HK-2 (cell line): ENCODE data around the gene SRRM4.

Experiments used
- DNase-seq: peaks from one replicate; pipeline ENCODE4 v3.0.0-alpha.2; 2018; ENCODE audit not compliant: unreplicated experiment

SRRM4 gene

DNA sequence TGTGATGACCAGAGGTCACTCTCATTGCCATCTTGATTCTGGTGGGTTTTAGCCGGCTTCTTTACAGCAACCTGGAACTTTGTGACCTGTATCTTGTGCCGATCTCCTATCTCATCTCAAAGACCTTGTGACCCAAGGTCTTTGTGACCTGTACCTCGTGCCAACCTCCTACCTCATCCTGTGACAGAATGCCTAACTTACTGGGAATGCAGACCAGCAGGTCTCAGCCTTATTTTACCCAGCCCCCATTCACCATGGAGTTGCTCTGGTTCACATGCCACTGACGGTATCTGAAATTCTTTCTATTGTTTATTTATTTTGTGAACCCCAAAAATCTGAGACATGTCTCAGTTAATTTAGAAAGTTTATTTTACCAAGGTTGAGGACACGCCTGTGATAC, 189.9 kb downstream of the SRRM4 start:
- DNase-seq: no peak

- DNase-seq: no peak
Measured at GRCh38 chr12:119171691-119172425, 190.5 kb downstream of the SRRM4 start.

DNA sequence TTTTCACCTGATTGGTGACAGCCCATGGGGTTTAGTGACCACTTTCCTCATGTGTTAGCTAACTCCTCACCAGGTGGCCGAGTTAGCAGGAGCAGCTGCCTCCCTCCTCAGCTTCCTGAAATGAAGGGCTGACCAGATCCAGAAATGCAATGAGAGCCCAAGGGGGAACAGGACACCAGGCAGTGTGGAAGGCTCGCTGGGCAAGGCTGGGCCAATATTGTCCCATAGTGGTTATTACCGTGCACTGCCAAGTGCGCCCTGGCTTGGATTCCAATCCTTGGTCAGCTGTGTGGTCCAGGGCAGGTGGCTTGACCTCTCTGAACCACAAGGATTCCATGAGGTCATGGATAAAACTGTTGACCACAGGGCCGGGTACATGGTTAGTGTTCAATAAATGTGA, 193.7 kb downstream of the SRRM4 start:
- DNase-seq: no peak

- peak; percentile 75 for DNase-seq
Measured at GRCh38 chr12:119176267-119177055, 195.1 kb downstream of the SRRM4 start.

DNA sequence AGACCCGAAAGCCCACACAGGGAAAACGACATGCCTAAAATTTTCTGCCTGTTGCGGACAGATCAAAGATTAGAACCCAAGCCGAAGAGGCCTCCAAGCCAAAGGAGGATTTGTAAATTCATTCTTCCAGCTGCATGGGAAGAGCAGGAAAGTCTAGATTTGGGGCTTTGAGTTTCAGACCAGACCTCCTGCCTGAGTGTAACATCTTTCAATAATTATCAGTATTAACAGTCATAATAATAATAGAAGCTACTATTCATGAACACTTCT, 195.7 kb downstream of the SRRM4 start:
- DNase-seq: no peak

DNA sequence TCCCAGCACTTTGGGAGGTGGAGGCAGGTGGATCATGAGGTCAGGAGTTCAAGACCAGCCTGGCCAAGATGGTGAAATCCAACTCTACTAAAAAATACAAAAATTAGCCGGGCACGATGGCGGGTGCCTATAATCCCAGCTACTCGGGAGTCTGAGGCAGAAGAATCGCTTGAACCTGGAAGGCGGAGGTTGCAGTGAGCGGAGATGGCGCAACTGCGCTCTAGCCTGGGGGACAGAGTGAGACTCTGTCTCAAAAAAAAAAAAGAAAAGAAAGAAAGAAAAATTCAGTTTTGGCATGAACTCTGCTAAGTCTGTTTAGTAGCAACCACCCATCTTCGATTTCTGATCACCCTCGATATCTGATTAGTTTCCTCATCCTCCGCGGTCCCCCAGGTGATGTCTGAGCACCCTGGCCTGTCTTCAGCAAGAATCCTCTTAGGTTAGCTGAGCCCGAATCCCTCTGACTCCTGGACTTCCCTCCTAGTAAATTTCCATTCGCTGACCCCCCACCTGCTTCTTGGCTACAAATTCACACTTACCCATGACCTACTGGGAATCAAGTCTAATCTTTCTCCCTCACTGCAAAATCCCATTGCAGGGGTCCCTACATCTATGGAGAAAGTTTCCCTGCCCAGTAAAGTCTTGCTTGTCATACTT, 196.5 kb downstream of the SRRM4 start:
- no peak for DNase-seq

DNA sequence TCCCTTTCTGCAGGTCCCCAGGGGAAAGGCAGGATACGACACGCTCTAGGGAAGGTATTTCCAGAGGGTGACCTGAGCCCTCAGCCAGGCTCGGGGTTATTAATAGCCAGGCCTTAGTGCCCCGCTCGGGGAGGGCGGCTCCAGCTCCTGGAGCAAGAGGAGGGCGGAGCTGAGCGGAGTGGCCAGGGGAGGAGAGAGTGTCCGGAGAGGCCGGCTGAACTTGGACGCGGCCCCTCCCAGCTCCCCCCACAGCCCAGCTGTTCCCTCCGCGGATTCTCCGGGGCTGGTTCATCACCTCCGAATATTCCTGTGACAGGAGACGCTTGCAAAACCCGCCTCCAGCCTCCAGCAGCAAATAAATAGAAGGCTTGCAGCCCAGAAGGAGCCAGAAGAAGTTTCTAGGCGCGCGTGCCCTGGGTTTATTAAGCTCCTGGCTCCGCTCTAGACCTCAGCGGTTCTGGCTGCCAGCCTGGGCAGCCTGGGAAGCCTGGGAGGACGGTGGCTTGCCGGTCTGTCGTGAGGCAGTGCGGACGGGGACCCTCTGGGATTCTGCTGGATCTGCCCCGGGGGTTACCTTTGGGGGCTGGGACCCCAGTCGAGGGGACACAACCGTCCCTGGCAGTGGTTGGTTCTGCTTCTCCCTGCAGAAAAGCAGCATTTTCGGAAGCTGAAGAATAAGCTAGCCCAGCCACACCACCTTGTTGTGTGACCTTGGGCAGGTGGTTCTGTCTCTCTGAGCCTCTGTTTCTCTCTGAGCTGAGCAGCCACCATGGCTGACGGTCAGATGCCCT, 197.4 kb downstream of the SRRM4 start, which contains the start of gene HSPB8:
Gene HSPB8, plus strand, starts transcription at position 388 of the 791 bp plus-strand sequence. Its CDS starts 382 bp downstream, at position 770.
- DNase-seq: peak; percentile 92

- DNase-seq: peak; percentile 80
Measured at GRCh38 chr12:119179335-119180021, 198.1 kb downstream of the SRRM4 start.

GRCh38 chr12:119180380-119181040, 199.2 kb downstream of the SRRM4 start:
- peak; percentile 48 for DNase-seq

GRCh38 chr12:119181202-119181601, 199.9 kb downstream of the SRRM4 start:
- DNase-seq: no peak

DNA sequence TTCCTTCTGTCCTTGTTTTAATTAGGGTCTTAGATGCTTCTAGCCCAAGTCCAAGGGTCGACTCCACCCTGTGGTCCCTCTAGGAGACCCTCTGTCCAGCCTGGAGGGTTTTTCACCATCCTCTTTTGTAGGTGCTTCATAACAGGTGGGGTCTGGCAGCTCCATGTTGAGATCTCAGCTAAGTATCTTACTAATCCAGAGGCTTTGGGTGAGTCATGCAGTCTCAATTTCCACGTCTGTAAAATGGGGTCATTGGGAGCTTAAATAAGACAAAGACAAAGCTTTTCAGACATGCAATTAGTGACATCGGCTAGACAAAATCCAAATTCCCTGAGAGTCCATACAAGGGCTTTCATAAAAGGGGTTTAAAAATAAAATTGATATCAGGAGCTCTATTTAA, 200.6 kb downstream of the SRRM4 start:
- DNase-seq: no peak

DNA sequence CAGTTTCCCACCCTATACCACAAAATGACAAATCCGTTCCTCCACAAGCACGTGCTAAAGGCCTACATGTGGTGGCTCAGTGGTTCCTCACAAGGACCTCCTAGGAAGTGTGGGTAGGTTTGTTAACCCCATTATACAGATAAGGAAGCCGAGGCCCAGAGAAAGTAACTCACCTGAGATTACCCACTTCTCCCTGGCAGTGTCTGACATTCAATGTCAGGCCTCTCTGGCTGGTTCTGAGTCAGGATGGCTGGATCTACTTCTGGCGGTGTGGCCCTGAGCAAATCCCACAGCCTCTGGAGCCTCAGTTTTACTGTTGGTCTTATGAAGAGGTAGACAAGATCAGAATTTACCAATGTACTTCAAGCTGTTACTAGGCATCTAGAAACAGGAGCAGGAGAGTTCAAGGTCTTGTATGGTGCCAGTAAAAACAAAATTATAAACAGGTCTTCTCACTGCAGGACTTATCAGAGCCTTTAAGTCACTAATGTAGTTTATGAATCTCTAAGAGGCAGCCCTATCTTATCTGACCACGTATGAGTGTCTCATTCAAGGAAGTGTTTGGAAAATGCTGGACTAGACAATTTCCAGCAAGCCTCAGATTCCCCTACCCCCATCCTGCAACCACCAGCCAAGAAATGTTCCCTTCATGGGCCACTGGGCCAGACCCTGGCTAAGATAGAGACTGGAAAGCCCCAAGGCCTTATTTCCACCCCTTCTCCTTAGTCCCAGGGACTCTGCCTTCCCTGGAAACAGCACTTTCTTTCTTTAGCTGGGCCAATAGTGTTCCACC, 201.6 kb downstream of the SRRM4 start:
- DNase-seq: peak; percentile 61

DNA sequence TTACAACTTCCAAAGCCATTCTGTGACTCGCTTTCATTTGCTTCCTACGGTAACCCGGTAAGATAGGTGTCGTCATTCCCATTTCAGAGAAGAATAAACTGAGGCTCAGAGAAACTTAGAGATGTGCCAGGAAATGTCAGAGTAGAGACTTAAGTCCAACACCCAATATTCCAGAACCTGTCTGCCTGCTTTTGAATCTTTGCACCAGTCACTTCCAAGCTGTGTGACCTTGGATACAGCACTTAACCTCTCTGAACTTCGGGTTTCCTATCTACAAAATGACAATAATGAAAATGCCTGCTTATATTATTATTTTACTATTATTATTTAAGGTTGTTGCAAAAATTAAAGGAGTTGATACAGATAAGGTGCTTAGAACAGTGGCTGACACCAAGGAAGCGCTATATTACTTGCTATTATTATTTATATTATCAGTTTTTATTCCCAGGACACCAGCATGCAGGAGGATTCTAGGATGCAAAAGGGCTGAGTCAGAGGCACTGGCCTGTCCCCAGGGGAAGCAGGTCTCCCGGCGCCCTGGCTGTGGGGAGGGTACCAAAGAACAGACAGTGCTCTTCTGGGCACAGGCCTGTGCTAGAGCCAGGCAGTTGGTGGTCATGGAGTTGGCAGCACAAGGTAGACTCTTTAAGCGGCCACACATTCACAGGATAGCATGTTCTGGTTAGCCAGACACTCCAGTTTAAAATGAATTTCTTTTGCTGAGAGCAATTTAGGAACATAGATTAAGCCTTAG, 202.8 kb downstream of the SRRM4 start:
- no peak for DNase-seq

DNA sequence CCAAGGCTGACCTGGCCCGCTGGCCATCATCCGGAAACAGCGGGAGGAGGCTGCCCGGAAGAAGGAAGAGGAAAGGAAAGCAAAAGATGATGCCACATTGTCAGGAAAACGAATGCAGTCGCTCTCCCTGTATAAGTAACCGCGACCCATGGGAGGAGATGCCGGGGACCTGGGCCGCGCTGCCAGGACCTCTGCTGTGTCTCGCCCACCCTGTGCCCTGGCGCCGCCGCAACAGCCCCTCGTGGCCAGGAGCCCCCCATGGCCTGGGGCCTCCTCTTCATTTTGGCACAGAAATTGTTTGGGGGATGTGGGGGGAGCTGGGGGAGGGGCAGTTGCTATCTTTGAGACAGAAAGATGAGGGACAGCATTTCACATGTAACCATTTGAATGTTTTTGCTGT, 213.9 kb downstream of the SRRM4 start:
- DNase-seq: no peak

DNA sequence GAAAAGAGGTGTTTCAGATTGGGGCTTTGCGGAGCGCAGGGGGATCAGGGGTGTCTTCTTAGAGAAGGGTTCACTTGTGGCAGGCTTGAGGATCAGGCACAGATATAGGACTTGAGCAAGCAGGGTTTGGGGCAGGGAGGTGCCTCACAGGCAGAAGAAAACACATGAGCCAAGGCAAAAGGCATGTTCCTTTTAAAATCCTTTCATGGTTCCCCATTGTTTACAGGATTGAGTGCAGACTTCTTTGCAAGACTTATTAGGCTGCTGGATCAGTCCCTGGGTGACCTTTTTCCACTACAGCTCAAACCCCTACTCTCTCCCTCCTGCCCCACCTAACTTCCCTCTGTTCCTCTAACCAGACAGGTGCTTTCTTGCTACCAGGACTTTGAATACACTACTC, 217.1 kb downstream of the SRRM4 start:
- no peak for DNase-seq

DNA sequence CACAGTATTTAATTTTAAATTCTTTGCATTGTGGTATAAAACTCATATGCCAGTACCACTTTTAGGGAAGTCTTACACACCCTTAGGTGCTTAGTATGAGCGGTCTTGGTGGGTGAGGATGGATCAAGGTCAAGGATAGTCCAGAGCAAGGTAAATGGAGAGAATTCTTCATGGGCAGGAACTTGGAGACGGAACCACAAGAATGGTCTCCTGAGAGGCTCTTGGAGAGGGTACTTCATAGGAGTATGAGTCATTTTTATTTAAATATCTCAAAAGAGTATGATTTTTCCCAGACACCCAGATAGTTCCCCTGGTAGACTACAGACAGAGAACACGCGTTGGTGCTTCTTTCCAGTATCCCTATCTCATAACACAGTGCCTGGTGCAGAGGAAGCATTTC, 219.3 kb downstream of the SRRM4 start:
- DNase-seq: no peak

DNA sequence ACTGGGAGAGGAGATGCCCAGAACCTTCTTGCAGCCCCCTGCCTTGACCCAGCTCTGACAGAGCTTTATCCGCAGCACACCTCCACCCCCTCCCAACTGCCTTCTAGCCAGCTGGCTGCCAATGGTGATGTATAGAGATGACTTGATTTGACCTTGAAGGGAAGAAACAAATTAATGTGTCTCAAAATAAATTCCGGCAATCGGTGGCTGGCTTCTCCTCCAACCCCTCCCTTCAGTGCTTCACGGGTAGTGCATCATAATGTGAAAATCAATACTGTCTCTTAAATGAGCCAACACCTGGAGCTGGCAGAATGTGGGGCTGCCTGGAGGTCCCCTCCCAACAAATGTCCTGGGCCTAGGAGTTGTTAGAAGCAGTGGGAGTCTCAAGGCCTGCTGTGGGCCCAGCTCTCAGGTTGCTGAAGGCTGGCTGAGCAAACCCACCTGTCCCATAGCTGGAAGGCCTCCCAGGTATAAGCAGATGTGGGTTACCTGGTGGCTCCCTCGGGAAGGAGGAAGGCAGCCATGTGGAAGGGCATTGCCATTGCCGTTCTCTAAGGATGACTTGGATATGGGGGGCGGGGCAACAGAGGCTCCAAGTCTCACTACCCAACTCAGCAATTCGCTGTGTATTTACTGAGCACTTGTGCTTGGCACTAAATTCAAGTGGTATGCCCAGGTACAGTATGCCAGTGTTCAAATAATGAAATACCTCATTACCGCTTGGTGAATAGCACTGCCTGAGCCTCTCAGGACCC, 220.6 kb downstream of the SRRM4 start:
- no peak for DNase-seq

DNA sequence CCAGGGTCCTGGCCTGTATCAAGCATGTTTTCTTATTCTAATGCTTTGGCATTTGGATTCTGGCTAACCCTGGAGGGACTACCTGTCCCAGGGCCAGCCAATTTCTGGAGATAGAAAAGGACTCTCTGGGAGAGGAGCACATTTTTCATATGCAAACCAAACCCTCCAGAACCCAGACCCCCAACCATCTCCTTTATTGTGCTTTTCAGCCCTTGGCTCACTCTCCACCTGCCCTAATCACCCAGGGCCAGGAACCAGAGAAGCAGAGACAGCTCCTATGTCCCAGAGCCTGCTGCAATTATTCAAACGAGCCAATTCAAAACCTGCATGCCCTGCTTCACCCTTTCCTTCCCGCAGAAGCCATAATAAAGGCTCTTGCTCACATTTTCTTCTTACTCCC, 221.2 kb downstream of the SRRM4 start:
- no peak for DNase-seq

- no peak for DNase-seq
Measured at GRCh38 chr12:119204131-119204530, 222.8 kb downstream of the SRRM4 start.
